ENCODE measurements around the gene EYS.

The EYS gene

DNA sequence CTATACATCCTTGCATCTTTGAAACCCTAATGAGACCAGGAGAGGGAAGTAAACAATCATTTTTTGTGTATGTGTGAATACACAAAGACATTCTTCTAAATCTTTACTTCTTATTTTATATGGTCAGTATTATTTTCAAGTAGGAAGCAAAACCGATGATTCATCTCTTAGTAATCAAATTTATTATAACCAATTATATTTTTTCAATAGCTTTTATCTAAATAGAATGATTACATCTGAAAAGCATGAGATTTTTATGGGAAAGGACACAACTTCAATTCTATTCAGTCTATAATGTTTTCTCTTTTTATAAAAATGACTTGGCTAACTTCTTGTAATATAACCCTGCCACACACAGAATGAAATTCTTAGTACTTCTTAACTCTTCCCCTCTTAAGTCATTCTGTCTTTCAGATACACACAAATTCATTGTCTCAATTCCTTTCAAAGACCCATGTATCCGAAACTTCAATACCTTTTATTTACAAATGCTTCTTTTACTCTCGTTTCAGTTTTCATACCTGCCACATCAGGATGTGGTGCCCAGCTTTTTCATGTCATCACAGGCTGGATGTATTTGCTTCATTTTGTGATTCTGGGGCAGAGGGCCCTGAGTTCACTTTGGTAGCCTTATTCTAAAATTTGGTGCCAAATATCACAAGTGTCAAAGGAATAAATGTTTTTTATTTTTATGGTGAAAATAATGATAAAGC, 1844.4 kb downstream of the EYS start:
- H2AFZ ChIP-seq (ENCODE audit: low read length), result no peak overlapping the region
- no peak for TF ChIP-seq EZH2phosphoT487 (IDR thresholded peaks at IDR 0.05; ENCODE audit: borderline replicate concordance)
- TF ChIP-seq, protein P1, sequence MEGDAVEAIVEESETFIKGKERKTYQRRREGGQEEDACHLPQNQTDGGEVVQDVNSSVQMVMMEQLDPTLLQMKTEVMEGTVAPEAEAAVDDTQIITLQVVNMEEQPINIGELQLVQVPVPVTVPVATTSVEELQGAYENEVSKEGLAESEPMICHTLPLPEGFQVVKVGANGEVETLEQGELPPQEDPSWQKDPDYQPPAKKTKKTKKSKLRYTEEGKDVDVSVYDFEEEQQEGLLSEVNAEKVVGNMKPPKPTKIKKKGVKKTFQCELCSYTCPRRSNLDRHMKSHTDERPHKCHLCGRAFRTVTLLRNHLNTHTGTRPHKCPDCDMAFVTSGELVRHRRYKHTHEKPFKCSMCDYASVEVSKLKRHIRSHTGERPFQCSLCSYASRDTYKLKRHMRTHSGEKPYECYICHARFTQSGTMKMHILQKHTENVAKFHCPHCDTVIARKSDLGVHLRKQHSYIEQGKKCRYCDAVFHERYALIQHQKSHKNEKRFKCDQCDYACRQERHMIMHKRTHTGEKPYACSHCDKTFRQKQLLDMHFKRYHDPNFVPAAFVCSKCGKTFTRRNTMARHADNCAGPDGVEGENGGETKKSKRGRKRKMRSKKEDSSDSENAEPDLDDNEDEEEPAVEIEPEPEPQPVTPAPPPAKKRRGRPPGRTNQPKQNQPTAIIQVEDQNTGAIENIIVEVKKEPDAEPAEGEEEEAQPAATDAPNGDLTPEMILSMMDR (conservative IDR thresholded peaks at IDR 0.05; ENCODE audit: low read length), result no peak
- H3K4me1 ChIP-seq (ENCODE audit: insufficient read depth, low read length, poor library complexity, severe bottlenecking), result no peaks in the 10 kb centered on the region
- H3F3A ChIP-seq (ENCODE audit: low read depth), result no peaks in the 10 kb centered on the region
- H3K4me2 ChIP-seq (ENCODE audit: low read depth, low read length, poor library complexity, severe bottlenecking), result no peak overlapping the region
- no peaks in the 10 kb centered on the region for H3K9me3 ChIP-seq (ENCODE audit: insufficient read depth, low read depth, low read length)
- no peaks in the 10 kb centered on the region for H4K20me1 ChIP-seq (ENCODE audit: insufficient read depth, low read length, poor library complexity, severe bottlenecking)
- H3K36me3 ChIP-seq (ENCODE audit: insufficient read depth, low read length), result no peaks in the 10 kb centered on the region
- no peaks in the 10 kb centered on the region for H3K27me3 ChIP-seq (ENCODE audit: insufficient read depth, low read length, poor library complexity, severe bottlenecking)
- H3K9me2 ChIP-seq (replicated peaks; ENCODE audit: low read depth, low read length), result no peaks in the 10 kb centered on the region
- H3K4me3 ChIP-seq (ENCODE audit: low read length, poor library complexity, severe bottlenecking), result no peak overlapping the region
- H3K9ac ChIP-seq (ENCODE audit: low read depth, low read length, poor library complexity, severe bottlenecking), result no peak overlapping the region
- no peaks in the 10 kb centered on the region for H3K79me2 ChIP-seq (ENCODE audit: insufficient read depth, low read length)

DNA sequence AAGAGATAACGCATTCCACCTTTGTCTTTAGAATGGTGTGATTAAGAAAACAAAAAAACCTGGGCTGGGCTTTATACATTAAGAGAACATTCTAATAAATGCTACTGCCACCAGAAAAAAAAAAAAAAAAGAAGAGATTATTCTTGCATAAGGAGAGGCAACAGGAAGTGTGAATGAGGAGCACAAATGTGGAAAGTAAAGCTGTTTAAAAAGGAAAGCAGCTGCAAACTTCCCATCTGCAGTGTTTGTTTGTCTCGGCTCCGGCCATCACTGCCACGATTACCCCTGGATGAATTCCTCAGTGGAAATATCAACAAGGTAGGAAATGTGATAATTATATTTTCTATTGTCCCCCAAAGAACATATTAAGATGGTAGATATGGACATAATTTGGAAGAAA, 1847.5 kb downstream of the EYS start:
- Histone ChIP-seq H3K9me3 (ENCODE audit: insufficient read depth, low read depth, low read length) (no peaks in the 10 kb centered on the region), H2AFZ (ENCODE audit: low read length) (no peak overlapping the region), H3K9me2 (replicated peaks; ENCODE audit: low read depth, low read length) (no peaks in the 10 kb centered on the region), H3K36me3 (ENCODE audit: insufficient read depth, low read length) (no peaks in the 10 kb centered on the region), H3K79me2 (ENCODE audit: insufficient read depth, low read length) (no peaks in the 10 kb centered on the region), H3K4me3 (ENCODE audit: low read length, poor library complexity, severe bottlenecking) (no peak overlapping the region), H3K27me3 (ENCODE audit: insufficient read depth, low read length, poor library complexity, severe bottlenecking) (no peaks in the 10 kb centered on the region), H3F3A (ENCODE audit: low read depth) (no peaks in the 10 kb centered on the region), H3K9ac (ENCODE audit: low read depth, low read length, poor library complexity, severe bottlenecking) (no peak overlapping the region), H3K4me2 (ENCODE audit: low read depth, low read length, poor library complexity, severe bottlenecking) (no peak overlapping the region), H4K20me1 (ENCODE audit: insufficient read depth, low read length, poor library complexity, severe bottlenecking) (no peaks in the 10 kb centered on the region), H3K4me1 (ENCODE audit: insufficient read depth, low read length, poor library complexity, severe bottlenecking) (no peaks in the 10 kb centered on the region)
- TF ChIP-seq EZH2phosphoT487 (IDR thresholded peaks at IDR 0.05; ENCODE audit: borderline replicate concordance), result no peak
- TF ChIP-seq, protein P1 (conservative IDR thresholded peaks at IDR 0.05; ENCODE audit: low read length), result no peak

DNA sequence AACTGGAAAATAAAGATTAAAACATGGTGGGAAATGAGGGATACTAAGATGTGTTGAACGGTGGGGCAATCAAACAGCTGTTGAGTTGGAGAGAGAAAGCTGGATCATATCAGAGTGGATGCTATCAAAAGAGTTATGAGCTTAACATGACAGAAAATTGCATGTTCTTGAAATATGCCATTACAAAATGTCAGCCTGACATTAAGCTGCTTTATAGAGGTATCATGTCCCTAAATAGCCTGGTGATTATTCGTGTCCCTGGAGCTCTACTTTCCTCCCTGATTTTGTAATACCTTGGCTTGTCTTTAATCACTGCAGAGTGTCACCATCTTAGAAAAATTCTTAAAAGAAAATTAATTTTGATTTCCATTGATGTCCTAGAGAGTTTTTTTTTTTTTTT, 1848.3 kb downstream of the EYS start:
- Histone ChIP-seq H3K9me2 (replicated peaks; ENCODE audit: low read depth, low read length) (no peaks in the 10 kb centered on the region), H3K4me3 (ENCODE audit: low read length, poor library complexity, severe bottlenecking) (no peak overlapping the region), H3F3A (ENCODE audit: low read depth) (no peaks in the 10 kb centered on the region), H3K9me3 (ENCODE audit: insufficient read depth, low read depth, low read length) (no peaks in the 10 kb centered on the region), H3K27me3 (ENCODE audit: insufficient read depth, low read length, poor library complexity, severe bottlenecking) (no peaks in the 10 kb centered on the region), H3K36me3 (ENCODE audit: insufficient read depth, low read length) (no peaks in the 10 kb centered on the region), H4K20me1 (ENCODE audit: insufficient read depth, low read length, poor library complexity, severe bottlenecking) (no peaks in the 10 kb centered on the region), H2AFZ (ENCODE audit: low read length) (no peak overlapping the region), H3K9ac (ENCODE audit: low read depth, low read length, poor library complexity, severe bottlenecking) (no peak overlapping the region), H3K4me1 (ENCODE audit: insufficient read depth, low read length, poor library complexity, severe bottlenecking) (no peaks in the 10 kb centered on the region), H3K4me2 (ENCODE audit: low read depth, low read length, poor library complexity, severe bottlenecking) (no peak overlapping the region), H3K79me2 (ENCODE audit: insufficient read depth, low read length) (no peaks in the 10 kb centered on the region)
- TF ChIP-seq, protein P1 (conservative IDR thresholded peaks at IDR 0.05; ENCODE audit: low read length), result no peak
- no peak for TF ChIP-seq EZH2phosphoT487 (IDR thresholded peaks at IDR 0.05; ENCODE audit: borderline replicate concordance)

All from Loucy (cell line).